IMR-90 (cell line): ENCODE data around the gene ELMO1. TPM values are rescaled to one million over a fixed set of nuclear protein-coding genes. Genes with fewer than 3 reads are reported as not detected.

Source experiments
- ATAC-seq: fragments of 200-7000 bp; cut with Tn5 transposase; 2 replicates; pipeline ENCODE4 v1.9.1; 2020; ENCODE audit warnings: low read depth, mild to moderate bottlenecking, moderate library complexity
- BruUV-seq: library from RNA; stranded (reverse); fragments of 400-500 nt; replicated peaks from 2 replicates; lab custom pipeline; 2021; lab: Mats Ljungman, UMichigan
- CTCF ChIA-PET: fragments of 300-600 bp; formaldehyde crosslinking; extraction: SDS; loops from one replicate; lab custom pipeline; 2021; ENCODE audit warnings: antibody characterized with exemption; lab: Yijun Ruan, JAX
- POLR2A ChIA-PET: fragments of 300-600 bp; sonication (Branson Sonifier 250); formaldehyde crosslinking; loops from one replicate; lab custom pipeline; 2022; ENCODE audit warnings: antibody characterized with exemption; ENCODE audit not compliant: unreplicated experiment; lab: Charles Lee
- DNase-seq: peaks from one replicate; pipeline ENCODE4 v3.0.0; 2013
- H2AFZ ChIP-seq: replicated peaks from 2 replicates; pipeline ENCODE3; 2013; ENCODE audit warnings: low read length, mild to moderate bottlenecking; ENCODE audit not compliant: poor library complexity
- H2AK5ac ChIP-seq: 2 replicates; pipeline ENCODE4 v1.6.1; 2013; ENCODE audit warnings: low read depth, low read length, inconsistent platforms
- H2AK9ac ChIP-seq: replicated peaks from 2 replicates; pipeline ENCODE3; 2013; ENCODE audit warnings: mild to moderate bottlenecking, low read depth, low read length, moderate library complexity; ENCODE audit not compliant: poor library complexity
- H2BK120ac ChIP-seq: 2 replicates; pipeline ENCODE4 v1.6.1; 2013; ENCODE audit warnings: low read depth, low read length, inconsistent platforms
- H2BK15ac ChIP-seq: 3 replicates; pipeline ENCODE4 v1.6.1; 2013; ENCODE audit warnings: low read depth, low read length, inconsistent platforms
- H2BK20ac ChIP-seq: 2 replicates; pipeline ENCODE4 v1.6.1; 2013; ENCODE audit warnings: low read depth, mild to moderate bottlenecking, inconsistent platforms, low read length, moderate library complexity
- H2BK5ac ChIP-seq: 2 replicates; pipeline ENCODE4 v1.6.1; 2013; ENCODE audit warnings: mild to moderate bottlenecking, low read depth, low read length, inconsistent platforms; ENCODE audit not compliant: poor library complexity, severe bottlenecking
- H3K14ac ChIP-seq: replicated peaks from 2 replicates; pipeline ENCODE4 v1.6.1; 2013; ENCODE audit warnings: low read depth, low read length, inconsistent platforms
- H3K18ac ChIP-seq: 2 replicates; pipeline ENCODE4 v1.6.1; 2013; ENCODE audit warnings: low read depth, low read length, control low read depth
- H3K23ac ChIP-seq: 2 replicates; pipeline ENCODE4 v1.6.1; 2013; ENCODE audit warnings: low read depth, low read length, inconsistent platforms
- H3K27ac ChIP-seq: 2 replicates; pipeline ENCODE4 v1.5.1; 2013; ENCODE audit warnings: mild to moderate bottlenecking, control low read depth, low read length; ENCODE audit not compliant: insufficient read depth
- H3K27me3 ChIP-seq: 2 replicates; pipeline ENCODE4 v1.6.1; 2013; ENCODE audit warnings: low read length; ENCODE audit not compliant: control insufficient read depth, insufficient read depth
- H3K36me3 ChIP-seq: 2 replicates; pipeline ENCODE4 v1.6.1; 2013; ENCODE audit warnings: low read length, mixed read lengths; ENCODE audit not compliant: control insufficient read depth, insufficient read depth
- H3K4ac ChIP-seq: 2 replicates; pipeline ENCODE4 v1.6.1; 2013; ENCODE audit warnings: low read depth, low read length, inconsistent platforms
- H3K4me1 ChIP-seq: 2 replicates; pipeline ENCODE4 v1.6.1; 2013; ENCODE audit warnings: low read length, mixed read lengths; ENCODE audit not compliant: control insufficient read depth, insufficient read depth
- H3K4me2 ChIP-seq: 2 replicates; pipeline ENCODE4 v1.6.1; 2013; ENCODE audit warnings: low read depth, mild to moderate bottlenecking, control low read depth, low read length, moderate library complexity
- H3K4me3 ChIP-seq: 2 replicates; pipeline ENCODE4 v1.5.1; 2013; ENCODE audit warnings: low read depth, mild to moderate bottlenecking, control low read depth, low read length, moderate library complexity; ENCODE audit not compliant: insufficient read depth
- H3K56ac ChIP-seq: 2 replicates; pipeline ENCODE4 v1.6.1; 2013; ENCODE audit warnings: low read length, inconsistent platforms; ENCODE audit not compliant: insufficient read depth; ENCODE audit errors: extremely low read depth
- H3K79me1 ChIP-seq, 2 experiments: 2 replicates each; pipeline ENCODE4 v1.6.1; 2013; ENCODE audit warnings: low read length in 2 of 2, inconsistent platforms in 1 of 2, low read depth in 1 of 2
- H3K9ac ChIP-seq: 2 replicates; pipeline ENCODE4 v1.6.1; 2013; ENCODE audit warnings: low read depth, low read length, control low read depth
- H3K9me1 ChIP-seq: 2 replicates; pipeline ENCODE4 v1.6.1; 2013; ENCODE audit warnings: low read length, inconsistent platforms; ENCODE audit not compliant: insufficient read depth
- H3K9me3 ChIP-seq: 2 replicates; pipeline ENCODE4 v1.6.1; 2013; ENCODE audit warnings: low read length; ENCODE audit not compliant: control insufficient read depth, insufficient read depth
- H4K20me1 ChIP-seq: 2 replicates; pipeline ENCODE4 v1.6.1; 2013; ENCODE audit warnings: low read length, inconsistent platforms; ENCODE audit not compliant: insufficient read depth
- H4K5ac ChIP-seq: 2 replicates; pipeline ENCODE4 v1.6.1; 2013; ENCODE audit warnings: mild to moderate bottlenecking, low read depth, low read length, control low read depth
- H4K8ac ChIP-seq, 2 experiments: 2 replicates each; pipeline ENCODE4 v1.6.1; 2013; ENCODE audit warnings: low read depth in 2 of 2, low read length in 2 of 2, control low read depth in 1 of 2, inconsistent platforms in 1 of 2
- H4K91ac ChIP-seq: 2 replicates; pipeline ENCODE4 v1.6.1; 2013; ENCODE audit warnings: low read depth, low read length, inconsistent platforms; ENCODE audit not compliant: insufficient read depth
- MXI1 ChIP-seq: IDR thresholded peaks from 2 replicates; pipeline ENCODE4 v1.6.1; 2012; ENCODE audit warnings: low read depth, mild to moderate bottlenecking, low read length, moderate library complexity, borderline replicate concordance
- RAD21 ChIP-seq: IDR thresholded peaks from 2 replicates; pipeline ENCODE4 v1.6.1; 2012; ENCODE audit warnings: low read length, improper control_type of control experiment
- RCOR1 ChIP-seq: IDR thresholded peaks from 2 replicates; pipeline ENCODE4 v1.6.1; 2012; ENCODE audit warnings: mild to moderate bottlenecking, low read length, improper control_type of control experiment; ENCODE audit not compliant: insufficient replicate concordance
- WGBS, 2 experiments: methylation state at CpG; one replicate each; pipeline versions ENCODE4 v1.1.5 to v1.1.7; 2013; ENCODE audit warnings: missing lambda C conversion rate in 2 of 2; ENCODE audit not compliant: insufficient read length in 1 of 2; ENCODE audit errors: extremely low coverage in 2 of 2; 5-methylcytosine and 5-hydroxymethylcytosine counted together
- dilution Hi-C: fragments of 300-500 bp; cut with HindIII; formaldehyde crosslinking; loops from one replicate; pipeline ENCODE4 v1.14.3; 2018; ENCODE audit warnings: low sequenced_read_pairs; ENCODE audit not compliant: unreplicated experiment
- in situ Hi-C: fragments of 300-500 bp; cut with MboI; formaldehyde crosslinking; loops from 3 replicates; pipeline ENCODE4 v1.14.3; 2019; ENCODE audit warnings: low sequenced_read_pairs, inconsistent platforms, mixed read lengths
- intact Hi-C: fragments of 100-400 bp; cut with micrococcal nuclease; formaldehyde crosslinking; loops from 2 replicates; pipeline ENCODE4 v1.10.0; 2022
- polyA plus RNA-seq, 3 experiments: library from polyadenylated mRNA; depleted of rRNA; stranded (reverse); fragments of >200 nt; gene quantifications; 2 replicates each; pipeline ENCODE4 v1.2.3, GENCODE V29; 2012; ENCODE audit warnings: low replicate concordance in 1 of 3
- total RNA-seq: library from RNA; depleted of rRNA; stranded (reverse); fragments of >200 nt; gene quantifications from 2 replicates; pipeline ENCODE4 v1.2.3, GENCODE V29; 2012

Gene ELMO1
- total and polyA plus RNA-seq, 2 of the 4 experiments (the other 2 are of a cell fraction), result 0.03 TPM; not detected in 1

GRCh38 chr7:37267251-37267650 lies 181.4 kb downstream of the ELMO1 start:
- intact Hi-C loops (no loop called here), in situ Hi-C loops (no loop called here), dilution Hi-C loops (no loop called here)
- Histone ChIP-seq H2AK9ac (no peak overlapping the region), H4K20me1 (no peaks in the 10 kb centered on the region), H3K9ac (no peak overlapping the region), H3K79me1 (no peaks in the 10 kb centered on the region), H3K23ac (no peak overlapping the region), H2BK5ac (no peak overlapping the region), H3K4me2 (no peak overlapping the region), H2BK20ac (no peak overlapping the region), H4K8ac (no peak overlapping the region), H3K14ac (no peak overlapping the region), H4K5ac (no peak overlapping the region), H3K27ac (no peak overlapping the region), H2AK5ac (no peak overlapping the region), H2AFZ (no peak overlapping the region), H3K4me3 (no peak overlapping the region), H3K4me1 (no peaks in the 10 kb centered on the region), H3K27me3 (no peaks in the 10 kb centered on the region), H2BK120ac (no peak overlapping the region), H3K56ac (no peak overlapping the region), H3K18ac (no peak overlapping the region), H3K4ac (no peak overlapping the region), H2BK15ac (no peak overlapping the region), H3K36me3 (no peaks in the 10 kb centered on the region), H3K9me1 (no peaks in the 10 kb centered on the region), H3K9me3 (peaks cover 3% of the 10 kb centered on the region), H4K91ac (no peak overlapping the region)
- ChIA-PET POLR2A (no interaction called here), CTCF (no interaction called here)
- WGBS, 2 experiments, result 100% methylated on average over 2 of the region's 8 CpGs; no CpG with 5 or more reads in 1 of the 2 experiments
- BruUV-seq, result no TSS peak
- ATAC-seq, result no peak
- no peak for DNase-seq
- no peak for TF ChIP-seq MXI1
- no peak for TF ChIP-seq RAD21
- TF ChIP-seq RCOR1, result no peak
